Stomach smooth muscle (tissue), 2 donors: ENCODE measurements around the gene IRAK3.

ENCODE experiments used
- H3K27ac ChIP-seq: one replicate; pipeline ENCODE4 v1.7.0; 2013; ENCODE audit warnings: mild to moderate bottlenecking, low read length, inconsistent platforms
- H3K27me3 ChIP-seq, 2 donors: one replicate each; pipeline ENCODE4 v1.7.0; 2013; ENCODE audit warnings: low read length in 2 of 2; ENCODE audit not compliant: insufficient read depth in 2 of 2, control insufficient read depth in 1 of 2
- H3K36me3 ChIP-seq, 2 donors: one replicate each; pipeline ENCODE4 v1.7.0; 2013; ENCODE audit warnings: low read length in 2 of 2; ENCODE audit not compliant: control insufficient read depth in 2 of 2, insufficient read depth in 2 of 2
- H3K4me1 ChIP-seq: one replicate; pipeline ENCODE4 v1.7.0; 2013; ENCODE audit warnings: low read length; ENCODE audit not compliant: control insufficient read depth, insufficient read depth
- H3K4me3 ChIP-seq, 2 donors: one replicate each; pipeline ENCODE4 v1.7.0; 2013; ENCODE audit warnings: low read length in 2 of 2
- H3K9ac ChIP-seq, 2 donors: one replicate each; pipeline ENCODE4 v1.7.0; 2013; ENCODE audit warnings: low read length in 2 of 2, mild to moderate bottlenecking in 1 of 2
- H3K9me3 ChIP-seq, 2 donors: one replicate each; pipeline ENCODE4 v1.7.0; 2013; ENCODE audit warnings: low read length in 2 of 2; ENCODE audit not compliant: control insufficient read depth in 2 of 2
- donor health status: healthy.
- donor health status: Pancreatic carcinoma.

Gene IRAK3

DNA sequence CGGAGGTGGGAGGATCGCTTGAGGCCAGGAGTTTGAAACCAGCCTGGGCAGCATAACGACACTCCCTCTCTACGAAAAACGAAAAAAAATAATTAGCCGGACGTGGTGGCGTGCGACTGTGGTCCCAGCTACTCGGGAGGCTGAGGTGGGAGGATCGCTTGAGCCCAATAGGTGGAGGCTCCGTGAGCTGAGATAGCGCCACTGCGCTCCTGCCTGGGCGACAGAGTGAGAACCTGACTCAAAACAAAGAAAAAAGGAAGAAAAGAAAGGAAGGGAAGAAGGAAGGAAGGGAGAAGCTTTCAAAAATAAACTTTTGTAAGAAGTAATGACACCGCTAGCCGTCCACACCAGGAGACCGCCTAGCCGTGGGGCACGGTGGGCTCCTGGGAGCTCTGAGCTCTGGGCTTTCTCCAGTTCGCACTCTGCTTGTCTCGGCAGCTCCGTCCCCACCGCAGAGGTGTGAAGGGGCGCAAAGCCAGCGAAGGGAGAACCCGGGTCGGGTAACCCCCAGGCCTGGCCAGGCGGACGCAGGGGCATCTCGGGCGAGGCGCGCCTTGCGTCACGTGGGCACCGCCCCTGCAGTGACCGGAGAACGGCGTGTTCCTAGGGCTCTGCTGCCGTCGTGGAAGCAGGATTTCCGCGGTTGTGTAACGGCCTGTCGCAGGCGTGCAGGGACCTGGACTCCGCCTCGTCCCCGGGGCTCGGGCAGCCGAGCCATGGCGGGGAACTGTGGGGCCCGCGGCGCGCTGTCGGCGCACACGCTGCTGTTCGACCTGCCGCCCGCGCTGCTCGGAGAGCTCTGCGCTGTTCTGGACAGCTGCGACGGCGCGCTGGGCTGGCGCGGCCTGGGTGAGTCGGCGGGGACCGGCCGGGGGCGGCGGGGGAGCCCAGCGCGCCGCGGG is at the start of gene IRAK3:
Gene IRAK3, plus strand, starts transcription at position 631 of the 902 bp plus-strand sequence. Its CDS starts 86 bp downstream, at position 717.
- H3K27me3 ChIP-seq = peaks cover 10% of the 10 kb centered on the region in 2 donors
- H3K27ac ChIP-seq = peak within 1 kb of the TSS; percentile 41
- peak within 1 kb of the TSS in 1 of 2 donors; percentile 29 for H3K9ac ChIP-seq

DNA sequence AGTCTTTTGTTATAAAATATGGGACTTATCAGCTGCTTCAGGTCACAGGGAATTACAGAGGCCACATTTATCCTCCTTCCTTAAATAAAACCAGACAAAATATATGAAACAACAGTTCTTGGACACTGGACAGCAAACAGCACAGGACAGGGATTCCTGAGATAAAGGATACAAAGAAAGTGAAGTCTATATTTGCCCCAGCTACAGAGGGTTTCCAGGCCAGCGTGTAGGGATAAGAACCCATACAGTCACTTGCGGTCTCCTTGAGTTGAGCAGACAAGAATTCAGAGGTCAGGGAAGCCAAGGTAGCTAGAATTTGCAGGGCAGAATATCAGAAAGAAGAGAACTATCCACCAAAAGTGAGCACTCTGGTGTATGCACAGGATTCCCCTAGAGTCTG is 49.7 kb upstream of the IRAK3 start:
- Histone ChIP-seq H3K36me3 (peaks cover 10 to 31% of the 10 kb centered on the region in 2 donors), H3K9me3 (peaks cover 0 to 11% of the 10 kb centered on the region in 2 donors), H3K9ac (no peak overlapping the region), H3K4me1 (no peaks in the 10 kb centered on the region), H3K4me3 (no peak overlapping the region), H3K27me3 (no peaks in the 10 kb centered on the region), H3K27ac (no peak overlapping the region)

More for the DNA sequence above, at the start of gene IRAK3:
- H3K36me3 ChIP-seq = no peaks in the 10 kb centered on the region
- H3K9me3 ChIP-seq = no peaks in the 10 kb centered on the region
- H3K4me3 ChIP-seq = peak within 1 kb of the TSS; percentile 55 to 69
- peaks cover 6% of the 10 kb centered on the region for H3K4me1 ChIP-seq

- no peak overlapping the region for H3K9ac ChIP-seq
- H3K9me3 ChIP-seq = peaks cover 0 to 11% of the 10 kb centered on the region in 2 donors
- H3K4me3 ChIP-seq = no peak overlapping the region
- H3K27me3 ChIP-seq = no peaks in the 10 kb centered on the region
- no peak overlapping the region for H3K27ac ChIP-seq
- no peaks in the 10 kb centered on the region for H3K4me1 ChIP-seq
- H3K36me3 ChIP-seq = peaks cover 10 to 31% of the 10 kb centered on the region in 2 donors
These were observed 48.3 kb upstream of the IRAK3 start for GRCh38 chr12:66140731-66141130.

DNA sequence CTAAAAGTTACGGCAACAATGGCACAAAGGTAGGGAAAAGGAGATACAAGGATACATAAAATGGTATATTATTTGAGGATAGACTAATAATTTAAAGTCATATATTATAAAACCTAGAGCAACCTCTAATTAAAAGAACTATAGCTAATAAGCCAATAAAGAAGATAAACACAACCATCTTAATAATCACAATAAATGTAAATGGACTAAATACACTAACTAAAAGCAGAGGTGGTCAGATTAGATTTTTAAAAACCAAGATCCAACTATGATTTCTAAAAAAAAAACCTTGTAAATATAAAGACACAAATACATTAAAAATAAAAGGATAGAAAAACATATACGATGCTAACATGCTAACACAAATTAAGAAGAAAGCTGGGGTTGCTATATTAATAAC is 47.7 kb upstream of the IRAK3 start:
- Histone ChIP-seq H3K4me1 (no peaks in the 10 kb centered on the region), H3K9me3 (peaks cover 0 to 11% of the 10 kb centered on the region in 2 donors), H3K27ac (no peak overlapping the region), H3K4me3 (no peak overlapping the region), H3K9ac (no peak overlapping the region), H3K27me3 (no peaks in the 10 kb centered on the region), H3K36me3 (peaks cover 13 to 35% of the 10 kb centered on the region in 2 donors)

- H3K9me3 ChIP-seq = peaks cover 0 to 11% of the 10 kb centered on the region in 2 donors
- H3K4me3 ChIP-seq = no peak overlapping the region
- H3K27ac ChIP-seq = no peak overlapping the region
- no peaks in the 10 kb centered on the region for H3K4me1 ChIP-seq
- H3K9ac ChIP-seq = no peak overlapping the region
- H3K27me3 ChIP-seq = no peaks in the 10 kb centered on the region
- peaks cover 15 to 32% of the 10 kb centered on the region in 2 donors for H3K36me3 ChIP-seq
These were observed 46.2 kb upstream of the IRAK3 start for GRCh38 chr12:66142826-66143225.

DNA sequence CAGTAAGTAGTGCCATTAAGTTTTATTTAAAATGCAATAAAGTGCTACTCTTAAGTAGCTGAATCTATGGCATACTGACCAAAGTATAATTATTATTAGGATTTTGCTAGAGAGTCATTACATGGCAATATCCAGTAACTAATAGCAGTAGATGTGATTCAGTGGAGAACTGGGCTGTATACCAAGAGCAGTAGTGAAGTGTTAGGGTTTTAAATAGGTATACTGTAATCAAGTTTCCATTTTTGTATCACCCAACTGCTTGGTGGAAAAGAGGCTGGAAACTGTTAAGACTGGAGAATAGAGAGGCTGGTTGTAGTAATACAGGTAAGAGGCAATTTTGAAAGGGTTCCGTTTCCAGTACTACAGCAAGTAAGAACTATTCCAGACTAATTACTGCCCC is 45.1 kb upstream of the IRAK3 start:
- no peak overlapping the region for H3K27ac ChIP-seq
- H3K4me1 ChIP-seq = no peaks in the 10 kb centered on the region
- H3K9ac ChIP-seq = no peak overlapping the region
- H3K9me3 ChIP-seq = peaks cover 0 to 11% of the 10 kb centered on the region in 2 donors
- H3K36me3 ChIP-seq = peaks cover 15 to 37% of the 10 kb centered on the region in 2 donors
- H3K27me3 ChIP-seq = no peaks in the 10 kb centered on the region
- no peak overlapping the region for H3K4me3 ChIP-seq

GRCh38 chr12:66144791-66145754 is 43.9 kb upstream of the IRAK3 start:
- Histone ChIP-seq H3K36me3 (peaks cover 10 to 32% of the 10 kb centered on the region in 2 donors), H3K4me3 (no peak overlapping the region), H3K27ac (no peak overlapping the region)

GRCh38 chr12:66149702-66150398 is 39.2 kb upstream of the IRAK3 start:
- Histone ChIP-seq H3K27me3 (no peaks in the 10 kb centered on the region), H3K4me3 (no peak overlapping the region), H3K9ac (no peak overlapping the region), H3K36me3 (peaks cover 5 to 12% of the 10 kb centered on the region in 2 donors), H3K27ac (no peak overlapping the region), H3K9me3 (no peaks in the 10 kb centered on the region), H3K4me1 (no peaks in the 10 kb centered on the region)

More at GRCh38 chr12:66144791-66145754, 43.9 kb upstream of the IRAK3 start:
- Histone ChIP-seq H3K4me1 (no peaks in the 10 kb centered on the region), H3K9me3 (peaks cover 0 to 11% of the 10 kb centered on the region in 2 donors), H3K27me3 (no peaks in the 10 kb centered on the region), H3K9ac (no peak overlapping the region)

DNA sequence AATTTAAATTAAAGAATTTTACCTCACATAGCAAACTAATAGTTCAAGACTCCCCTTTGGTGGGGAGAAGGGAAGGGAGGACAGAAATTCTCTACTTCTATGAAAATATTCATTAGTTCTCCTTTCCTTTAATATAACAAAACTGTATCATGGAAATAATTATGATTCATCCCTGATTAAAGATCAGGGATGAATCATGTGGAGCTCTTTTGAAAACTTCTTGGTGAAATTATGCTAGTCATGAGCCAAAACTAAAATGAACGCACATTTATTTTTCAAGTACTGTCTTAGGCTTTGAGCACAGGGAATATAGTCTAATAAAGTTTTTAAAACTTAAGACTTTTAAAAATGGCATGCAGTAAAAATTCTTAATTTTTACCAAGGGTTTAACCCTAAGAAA is 36.3 kb upstream of the IRAK3 start:
- Histone ChIP-seq H3K9me3 (no peaks in the 10 kb centered on the region), H3K4me3 (no peak overlapping the region), H3K4me1 (no peaks in the 10 kb centered on the region), H3K27me3 (no peaks in the 10 kb centered on the region), H3K27ac (no peak overlapping the region), H3K9ac (no peak overlapping the region), H3K36me3 (peaks cover 0 to 9% of the 10 kb centered on the region in 2 donors)

- Histone ChIP-seq H3K27ac (no peak overlapping the region), H3K9me3 (no peaks in the 10 kb centered on the region), H3K4me1 (no peaks in the 10 kb centered on the region), H3K4me3 (no peak overlapping the region), H3K36me3 (peaks cover 4 to 8% of the 10 kb centered on the region in 2 donors), H3K9ac (no peak overlapping the region), H3K27me3 (no peaks in the 10 kb centered on the region)
These were observed 34.2 kb upstream of the IRAK3 start for GRCh38 chr12:66154776-66155175.
